Type B pancreatic cell (in vitro differentiated cells): ENCODE data around the gene CMTR2. TPM values are rescaled to one million over a fixed set of nuclear protein-coding genes. Genes with fewer than 3 reads are reported as not detected.
"Not testable (repeated sequence)": the region's sequence is repeated elsewhere in the genome, so short reads cannot be mapped to it uniquely, and the experiment has no call there.

Experiments
- DNase-seq: peaks from one replicate; pipeline ENCODE4 v3.0.0; 2021; ENCODE audit warnings: mixed read lengths; ENCODE audit not compliant: unreplicated experiment; ENCODE audit errors: extremely low spot score
- H3K27ac Mint-ChIP-seq: 2 replicates; pipeline ENCODE4 v1.8.0; 2021; ENCODE audit warnings: mild to moderate bottlenecking, mixed read lengths
- H3K27me3 Mint-ChIP-seq: 2 replicates; pipeline ENCODE4 v1.8.0; 2021; ENCODE audit warnings: mixed read lengths
- H3K36me3 Mint-ChIP-seq: 2 replicates; pipeline ENCODE4 v1.8.0; 2021; ENCODE audit warnings: mixed read lengths
- H3K4me1 Mint-ChIP-seq: one replicate; pipeline ENCODE4 v1.8.0; 2021; ENCODE audit warnings: mixed read lengths; ENCODE audit not compliant: unreplicated experiment
- H3K4me3 Mint-ChIP-seq: 2 replicates; pipeline ENCODE4 v1.8.0; 2021; ENCODE audit warnings: mild to moderate bottlenecking, mixed read lengths
- H3K9me3 Mint-ChIP-seq: 2 replicates; pipeline ENCODE4 v1.8.0; 2021; ENCODE audit warnings: mixed read lengths
- CTCF ChIP-seq: fragments of 200-600 bp; sonication (generic); conservative IDR thresholded peaks from 2 replicates; pipeline ENCODE4 v1.5.0; 2021; ENCODE audit warnings: antibody characterized with exemption, mild to moderate bottlenecking
- total RNA-seq: library from RNA; stranded (reverse); gene quantifications from 2 replicates; pipeline ENCODE4 v1.2.1, GENCODE V29; 2021; ENCODE audit warnings: low replicate concordance

CMTR2 gene
- total RNA-seq, 1 donor from 2014 or later: 30.2 TPM

DNA sequence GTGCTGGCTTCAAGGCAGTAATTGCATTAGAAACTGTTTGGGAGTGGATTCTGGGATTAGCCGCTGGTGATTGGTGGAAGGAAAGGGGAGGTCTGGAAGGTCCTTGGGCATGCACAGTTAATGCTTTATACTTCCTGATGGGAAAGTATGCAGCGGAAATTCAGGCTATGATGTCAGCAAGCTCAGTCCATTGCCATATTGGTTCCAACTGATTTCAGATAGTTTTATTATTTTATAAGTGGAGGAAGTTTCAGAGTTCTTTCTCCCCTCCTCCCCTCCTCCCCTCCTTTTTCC is 8.1 kb upstream of the CMTR2 start:
- Mint-ChIP-seq H3K9me3 (no peaks in the 10 kb centered on the region), H3K36me3 (no peaks in the 10 kb centered on the region), H3K4me1 (no peaks in the 10 kb centered on the region), H3K27ac (no peak overlapping the region), H3K4me3 (no peak overlapping the region), H3K27me3 (peaks cover 8% of the 10 kb centered on the region)
- no peak for DNase-seq
- no peak for TF ChIP-seq CTCF

GRCh38 chr16:71296584-71297340 is 7.6 kb upstream of the CMTR2 start:
- TF ChIP-seq CTCF: no peak
- DNase-seq: no peak
- Mint-ChIP-seq H3K27me3 (peaks cover 11% of the 10 kb centered on the region), H3K4me1 (no peaks in the 10 kb centered on the region), H3K36me3 (no peaks in the 10 kb centered on the region), H3K9me3 (peaks cover 2% of the 10 kb centered on the region), H3K4me3 (no peak overlapping the region), H3K27ac (no peak overlapping the region)

DNA sequence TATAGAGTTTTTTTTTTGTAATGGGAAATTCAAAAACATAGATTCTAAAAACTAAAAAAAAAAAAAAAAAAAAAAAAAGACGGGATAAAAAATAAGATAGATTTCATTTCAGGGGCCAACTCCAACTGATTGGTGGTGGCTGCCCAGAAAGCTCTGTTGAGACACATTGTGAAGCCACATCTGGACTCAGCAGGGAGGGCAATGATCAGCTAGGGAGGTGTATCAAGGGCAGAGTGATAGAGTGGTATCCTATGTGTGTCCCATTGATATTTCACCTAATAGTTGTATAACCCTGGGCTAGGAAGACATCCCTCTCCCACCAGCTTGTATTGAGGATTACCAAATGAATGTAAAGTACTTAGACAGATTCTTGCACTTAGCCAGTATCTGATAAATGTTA is 6.7 kb upstream of the CMTR2 start:
- TF ChIP-seq CTCF: no peak
- Mint-ChIP-seq H3K27me3 (peaks cover 11% of the 10 kb centered on the region), H3K4me1 (no peaks in the 10 kb centered on the region), H3K4me3 (no peak overlapping the region), H3K36me3 (no peaks in the 10 kb centered on the region), H3K27ac (no peak overlapping the region), H3K9me3 (peaks cover 5% of the 10 kb centered on the region)
- DNase-seq: no peak

DNA sequence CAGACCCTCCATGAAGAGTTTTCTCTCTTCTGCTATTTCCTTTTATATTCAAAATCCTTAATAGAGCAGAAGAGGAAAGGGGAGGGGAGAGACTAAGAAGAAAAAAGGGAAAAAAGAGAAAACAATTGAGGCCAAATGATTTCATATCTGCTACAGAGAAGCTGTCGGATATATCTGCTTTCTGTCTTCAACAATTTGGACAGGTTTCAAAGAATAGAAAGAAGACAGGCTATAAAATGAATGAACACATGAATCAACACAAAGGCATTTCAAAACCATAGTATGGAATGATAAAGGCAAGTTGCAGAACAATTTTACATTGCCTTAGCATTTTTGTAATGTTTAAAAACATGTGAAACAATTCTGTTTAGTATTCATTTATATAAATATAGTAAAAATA is 4.7 kb upstream of the CMTR2 start:
- H3K27me3 Mint-ChIP-seq: peaks cover 6% of the 10 kb centered on the region
- no peaks in the 10 kb centered on the region for H3K4me1 Mint-ChIP-seq
- no peak for TF ChIP-seq CTCF
- no peak overlapping the region for H3K27ac Mint-ChIP-seq
- H3K9me3 Mint-ChIP-seq: peaks cover 5% of the 10 kb centered on the region
- H3K36me3 Mint-ChIP-seq: no peaks in the 10 kb centered on the region
- no peak for DNase-seq
- H3K4me3 Mint-ChIP-seq: no peak overlapping the region

DNA sequence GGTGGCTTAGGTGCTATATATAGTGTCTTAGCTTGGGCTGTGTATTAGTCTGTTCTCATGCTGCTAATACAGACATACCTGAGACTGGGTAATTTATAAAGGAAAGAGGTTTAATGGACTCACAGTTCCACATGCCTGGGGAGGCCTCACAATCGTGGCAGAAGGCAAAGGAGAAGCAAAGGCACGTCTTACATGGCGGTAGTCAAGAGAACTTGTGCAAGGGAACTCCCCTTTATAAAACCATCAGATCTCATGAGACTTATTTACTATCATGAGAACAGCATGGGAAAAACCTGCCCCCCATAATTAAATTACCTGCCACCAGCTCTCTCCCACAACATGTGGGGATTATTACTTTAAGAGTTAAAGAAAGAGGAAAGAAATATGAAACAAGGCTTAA is 2.9 kb upstream of the CMTR2 start:
- not testable (repeated sequence) for H3K4me3 Mint-ChIP-seq, H3K27me3 Mint-ChIP-seq, DNase-seq, H3K9me3 Mint-ChIP-seq, H3K27ac Mint-ChIP-seq, H3K36me3 Mint-ChIP-seq
- peaks cover 12% of the 10 kb centered on the region for H3K4me1 Mint-ChIP-seq

- peaks cover 6% of the 10 kb centered on the region for H3K27me3 Mint-ChIP-seq
- peaks cover 5% of the 10 kb centered on the region for H3K9me3 Mint-ChIP-seq
- TF ChIP-seq CTCF: no peak
- H3K4me1 Mint-ChIP-seq: peaks cover 19% of the 10 kb centered on the region
- H3K4me3 Mint-ChIP-seq: peak overlapping the region; percentile 90
- H3K27ac Mint-ChIP-seq: peak overlapping the region; percentile 80
- peaks cover 21% of the 10 kb centered on the region for H3K36me3 Mint-ChIP-seq
- DNase-seq: no peak
Measured at GRCh38 chr16:71289732-71290062, 495 bp upstream of the CMTR2 start.
